GM12878 (cell line): ENCODE measurements around the gene PPP1R13B. TPM values are rescaled to one million over a fixed set of nuclear protein-coding genes. Genes with fewer than 3 reads are reported as not detected.

Experiments
- ATAC-seq: fragments of 200-7000 bp; cut with Tn5 transposase; 3 replicates; pipeline ENCODE4 v1.9.1; 2020; ENCODE audit warnings: mild to moderate bottlenecking, moderate library complexity
- BruUV-seq: library from RNA; stranded (reverse); fragments of 400-500 nt; replicated peaks from 2 replicates; lab custom pipeline; 2021; lab: Mats Ljungman, UMichigan
- CTCF ChIA-PET: fragments of 300-600 bp; sonication (Branson Sonifier 250); formaldehyde crosslinking; extraction: SDS; loops from one replicate; lab custom pipeline; 2021; ENCODE audit warnings: inconsistent platforms; lab: Yijun Ruan, JAX
- POLR2A ChIA-PET: fragments of 350-600 bp; formaldehyde crosslinking; extraction: SDS; loops from one replicate; lab custom pipeline; 2021; ENCODE audit warnings: inconsistent platforms; lab: Charles Lee
- RAD21 ChIA-PET: fragments of 300-600 bp; sonication (Branson Sonifier 250); formaldehyde crosslinking; loops from one replicate; lab custom pipeline; 2023; ENCODE audit warnings: antibody characterized with exemption; ENCODE audit not compliant: unreplicated experiment; lab: Charles Lee
- SMC1A ChIA-PET: fragments of 300-600 bp; sonication (Branson Sonifier 250); formaldehyde crosslinking; loops from one replicate; lab custom pipeline; 2023; ENCODE audit not compliant: unreplicated experiment, uncharacterized antibody; lab: Charles Lee
- DNase-seq: peaks from one replicate; pipeline ENCODE4 v3.0.0-alpha.2; 2011; ENCODE audit warnings: low read depth, low spot score
- FAIRE-seq: peaks from 3 replicates; lab custom pipeline; 2011; peaks lifted over from hg19 to GRCh38; lab: Jason Lieb, UNC
- H2AFZ ChIP-seq: 2 replicates; pipeline ENCODE4 v1.6.0; 2011; ENCODE audit warnings: low read depth, low read length, control low read depth; ENCODE audit not compliant: control insufficient read depth
- H3K27ac ChIP-seq: 2 replicates; pipeline ENCODE4 v1.5.1; 2011; ENCODE audit warnings: control low read depth; ENCODE audit not compliant: control insufficient read depth, insufficient read depth
- H3K27me3 ChIP-seq, 2 experiments: replicated peaks in 1 of 2; 2 replicates each; pipeline versions ENCODE4 v1.6.0 to v1.6.1; 2011; ENCODE audit warnings: low read length in 1 of 2; ENCODE audit not compliant: control insufficient read depth in 2 of 2, insufficient read depth in 2 of 2
- H3K36me3 ChIP-seq, 2 experiments: 2 replicates each; pipeline ENCODE4 v1.5.1; 2011; ENCODE audit warnings: low read length in 1 of 2; ENCODE audit not compliant: control insufficient read depth in 2 of 2, insufficient read depth in 2 of 2
- H3K4me1 ChIP-seq: 2 replicates; pipeline ENCODE4 v1.6.1; 2011; ENCODE audit warnings: mild to moderate bottlenecking, low read length, moderate library complexity, mixed read lengths; ENCODE audit not compliant: control insufficient read depth, insufficient read depth
- H3K4me2 ChIP-seq: 2 replicates; pipeline ENCODE4 v1.6.0; 2011; ENCODE audit warnings: control low read depth; ENCODE audit not compliant: control insufficient read depth, insufficient read depth
- H3K4me3 ChIP-seq: fragments of 200-600 bp; sonication (generic); 2 replicates; pipeline ENCODE4 v1.5.1; 2016
- H3K79me2 ChIP-seq: 2 replicates; pipeline ENCODE4 v1.6.0; 2011; ENCODE audit warnings: low read length; ENCODE audit not compliant: control insufficient read depth, insufficient read depth
- H3K9ac ChIP-seq: 2 replicates; pipeline ENCODE4 v1.8.0; 2011; ENCODE audit warnings: low read length, control low read depth, mixed read lengths; ENCODE audit not compliant: control insufficient read depth, insufficient read depth
- H3K9me3 ChIP-seq: replicated peaks from 3 replicates; pipeline ENCODE4 v1.5.1; 2011; ENCODE audit warnings: mild to moderate bottlenecking, low read length; ENCODE audit not compliant: control insufficient read depth, insufficient read depth
- H4K20me1 ChIP-seq: 2 replicates; pipeline ENCODE4 v1.6.0; 2011; ENCODE audit not compliant: control insufficient read depth, insufficient read depth
- BACH1 ChIP-seq: fragments of 450-650 bp; IDR thresholded peaks from 2 replicates; pipeline ENCODE4 v1.6.1; 2017; ENCODE audit warnings: mild to moderate bottlenecking, borderline replicate concordance
- BRCA1 ChIP-seq: IDR thresholded peaks from 2 replicates; pipeline ENCODE4 v1.6.1; 2011; ENCODE audit warnings: low read depth, low read length, improper control_type of control experiment
- CBFB ChIP-seq: IDR thresholded peaks from 2 replicates; pipeline ENCODE4 v1.6.1; 2016; ENCODE audit warnings: antibody characterized with exemption, low read depth
- CEBPB ChIP-seq, 2 experiments: fragments of 150-350 bp in 1 of 2; IDR thresholded peaks; 2 replicates each; pipeline ENCODE4 v1.6.1; 2012 to 2014; ENCODE audit warnings: low read depth in 2 of 2, low read length in 2 of 2, borderline replicate concordance in 1 of 2, inconsistent platforms in 1 of 2
- ESRRA ChIP-seq: IDR thresholded peaks from 2 replicates; pipeline ENCODE4 v1.6.1; 2012; ENCODE audit warnings: mild to moderate bottlenecking, low read length, improper control_type of control experiment
- MEF2A ChIP-seq: IDR thresholded peaks from 2 replicates; pipeline ENCODE4 v1.6.1; 2011; ENCODE audit warnings: low read depth, mild to moderate bottlenecking, low read length, moderate library complexity; ENCODE audit not compliant: insufficient read depth
- MTA3 ChIP-seq: IDR thresholded peaks from 2 replicates; pipeline ENCODE4 v1.6.1; 2012; ENCODE audit warnings: low read length, inconsistent platforms, borderline replicate concordance
- NFXL1 ChIP-seq: fragments of 450-650 bp; IDR thresholded peaks from 2 replicates; pipeline ENCODE4 v1.6.1; 2017; ENCODE audit warnings: antibody characterized with exemption, mild to moderate bottlenecking, borderline replicate concordance
- SKIL ChIP-seq: fragments of 450-650 bp; IDR thresholded peaks from 2 replicates; pipeline ENCODE4 v1.6.1; 2017; ENCODE audit warnings: mild to moderate bottlenecking, low read depth, inconsistent platforms; ENCODE audit not compliant: poor library complexity, severe bottlenecking
- SPI1 ChIP-seq: IDR thresholded peaks from 2 replicates; pipeline ENCODE4 v1.6.1; 2011; ENCODE audit warnings: low read depth, mild to moderate bottlenecking, low read length, moderate library complexity, borderline replicate concordance; ENCODE audit not compliant: insufficient read depth
- TAF1 ChIP-seq: IDR thresholded peaks from 2 replicates; pipeline ENCODE4 v1.6.1; 2011; ENCODE audit warnings: mild to moderate bottlenecking, low read depth, low read length, borderline replicate concordance
- YY1 ChIP-seq: IDR thresholded peaks from 2 replicates; pipeline ENCODE4 v1.6.1; 2011; ENCODE audit warnings: low read depth, mild to moderate bottlenecking, low read length
- ZBTB4 ChIP-seq: fragments of 450-650 bp; formaldehyde crosslinking; IDR thresholded peaks from 2 replicates; pipeline ENCODE4 v1.4.0; 2022; ENCODE audit warnings: mild to moderate bottlenecking, moderate library complexity
- WGBS: methylation state at CpG from one replicate; pipeline ENCODE4 v1.1.6; 2016; ENCODE audit warnings: low lambda C conversion rate; ENCODE audit not compliant: insufficient replicate concordance, insufficient coverage; ENCODE audit errors: missing lambda C conversion rate; 5-methylcytosine and 5-hydroxymethylcytosine counted together
- in situ Hi-C: fragments of 300-500 bp; cut with MboI; formaldehyde crosslinking; loops from 9 replicates; pipeline ENCODE4 v1.14.3; 2018; ENCODE audit warnings: mixed read lengths
- intact Hi-C: fragments of 100-400 bp; cut with micrococcal nuclease; formaldehyde crosslinking; loops from one replicate; pipeline ENCODE4 v1.14.2; 2022; ENCODE audit not compliant: unreplicated experiment
- polyA plus RNA-seq, 11 experiments: library from polyadenylated mRNA; depleted of rRNA in 4 of 11; unstranded in 6 of 11; stranded (reverse) in 5 of 11; fragments of >200 nt; fragmentation: Nextera tagmentation in 4 of 11; fragmentation: Illumina TruSeq in 1 of 11; extraction: Ambion mirVana in 4 of 11; extraction: Trizol in 1 of 11; gene quantifications; 1 replicate in 1 of 11; 2 replicates in 10 of 11; pipeline versions ENCODE4 v1.2.1 to v1.2.3, GENCODE V29; 2011 to 2016; ENCODE audit warnings: inconsistent platforms in 2 of 11, missing spikeins in 2 of 11, low read depth in 1 of 11
- total RNA-seq, 4 experiments: library from RNA; depleted of rRNA in 3 of 4; stranded (reverse); fragments of >200 nt in 3 of 4; fragmentation: Illumina TruSeq in 1 of 4; extraction: Trizol in 1 of 4; gene quantifications; 2 replicates each; pipeline versions ENCODE4 v1.2.1 to v1.2.3, GENCODE V29; 2013 to 2021
- TF ChIP-seq, protein P1 (sequence below): IDR thresholded peaks from 2 replicates; pipeline ENCODE4 v1.6.1; 2012; ENCODE audit warnings: improper control_type of control experiment, low read depth, low read length; ENCODE audit not compliant: insufficient replicate concordance

PPP1R13B gene
- total and polyA plus RNA-seq, 10 of the 15 experiments (the other 5 are each of a cell fraction or from before 2014, with no cell fraction given), result 0.16 to 8.1 (median 3.2) TPM

DNA sequence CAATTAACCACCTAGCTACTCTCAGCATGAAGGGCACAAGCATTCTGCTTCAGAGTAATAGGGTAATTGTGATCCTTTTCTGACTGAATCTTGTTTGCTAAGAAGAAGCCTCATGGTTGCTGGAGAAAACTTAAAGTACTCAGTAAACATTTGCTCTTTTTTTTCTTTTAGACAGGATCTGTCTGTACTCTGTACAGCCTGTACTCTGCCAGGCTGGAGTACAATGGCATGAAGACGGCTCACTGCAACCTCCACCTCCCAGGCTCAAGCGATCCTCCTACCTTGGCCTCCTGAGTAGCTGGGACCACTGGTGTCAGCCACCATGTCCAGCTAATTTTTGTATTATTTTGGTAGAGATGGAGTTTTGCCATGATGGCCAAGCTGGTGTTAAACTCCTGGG, 12.4 kb downstream of the PPP1R13B start:
- intact Hi-C loops (no loop called here), in situ Hi-C loops (no loop called here)
- ChIA-PET RAD21 (no interaction called here), CTCF (interaction anchor here (0.6 kb wide), 1 partner anchor 146 kb away, joined by 5 read pairs; no protein-coding TSS in a partner anchor), SMC1A (no interaction called here), POLR2A (no interaction called here)
- H3K79me2 ChIP-seq, result no peaks in the 10 kb centered on the region
- H3K9me3 ChIP-seq, result no peaks in the 10 kb centered on the region
- no peak for ATAC-seq
- DNase-seq, result no peak
- no peaks in the 10 kb centered on the region for H3K36me3 ChIP-seq
- H3K4me1 ChIP-seq, result no peaks in the 10 kb centered on the region
- 98% methylated on average over 2 of the region's 2 CpGs for WGBS
- no peak for FAIRE-seq
- no peak overlapping the region for H3K27ac ChIP-seq
- H3K4me3 ChIP-seq, result no peak overlapping the region
- H3K9ac ChIP-seq, result no peak overlapping the region
- no peak overlapping the region for H3K4me2 ChIP-seq
- BruUV-seq, result no TSS peak
- no peaks in the 10 kb centered on the region for H3K27me3 ChIP-seq
- H4K20me1 ChIP-seq, result no peaks in the 10 kb centered on the region
- no peak overlapping the region for H2AFZ ChIP-seq
- TF ChIP-seq, protein P1, sequence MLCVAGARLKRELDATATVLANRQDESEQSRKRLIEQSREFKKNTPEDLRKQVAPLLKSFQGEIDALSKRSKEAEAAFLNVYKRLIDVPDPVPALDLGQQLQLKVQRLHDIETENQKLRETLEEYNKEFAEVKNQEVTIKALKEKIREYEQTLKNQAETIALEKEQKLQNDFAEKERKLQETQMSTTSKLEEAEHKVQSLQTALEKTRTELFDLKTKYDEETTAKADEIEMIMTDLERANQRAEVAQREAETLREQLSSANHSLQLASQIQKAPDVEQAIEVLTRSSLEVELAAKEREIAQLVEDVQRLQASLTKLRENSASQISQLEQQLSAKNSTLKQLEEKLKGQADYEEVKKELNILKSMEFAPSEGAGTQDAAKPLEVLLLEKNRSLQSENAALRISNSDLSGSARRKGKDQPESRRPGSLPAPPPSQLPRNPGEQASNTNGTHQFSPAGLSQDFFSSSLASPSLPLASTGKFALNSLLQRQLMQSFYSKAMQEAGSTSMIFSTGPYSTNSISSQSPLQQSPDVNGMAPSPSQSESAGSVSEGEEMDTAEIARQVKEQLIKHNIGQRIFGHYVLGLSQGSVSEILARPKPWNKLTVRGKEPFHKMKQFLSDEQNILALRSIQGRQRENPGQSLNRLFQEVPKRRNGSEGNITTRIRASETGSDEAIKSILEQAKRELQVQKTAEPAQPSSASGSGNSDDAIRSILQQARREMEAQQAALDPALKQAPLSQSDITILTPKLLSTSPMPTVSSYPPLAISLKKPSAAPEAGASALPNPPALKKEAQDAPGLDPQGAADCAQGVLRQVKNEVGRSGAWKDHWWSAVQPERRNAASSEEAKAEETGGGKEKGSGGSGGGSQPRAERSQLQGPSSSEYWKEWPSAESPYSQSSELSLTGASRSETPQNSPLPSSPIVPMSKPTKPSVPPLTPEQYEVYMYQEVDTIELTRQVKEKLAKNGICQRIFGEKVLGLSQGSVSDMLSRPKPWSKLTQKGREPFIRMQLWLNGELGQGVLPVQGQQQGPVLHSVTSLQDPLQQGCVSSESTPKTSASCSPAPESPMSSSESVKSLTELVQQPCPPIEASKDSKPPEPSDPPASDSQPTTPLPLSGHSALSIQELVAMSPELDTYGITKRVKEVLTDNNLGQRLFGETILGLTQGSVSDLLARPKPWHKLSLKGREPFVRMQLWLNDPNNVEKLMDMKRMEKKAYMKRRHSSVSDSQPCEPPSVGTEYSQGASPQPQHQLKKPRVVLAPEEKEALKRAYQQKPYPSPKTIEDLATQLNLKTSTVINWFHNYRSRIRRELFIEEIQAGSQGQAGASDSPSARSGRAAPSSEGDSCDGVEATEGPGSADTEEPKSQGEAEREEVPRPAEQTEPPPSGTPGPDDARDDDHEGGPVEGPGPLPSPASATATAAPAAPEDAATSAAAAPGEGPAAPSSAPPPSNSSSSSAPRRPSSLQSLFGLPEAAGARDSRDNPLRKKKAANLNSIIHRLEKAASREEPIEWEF, result no peak
- TF ChIP-seq MEF2A (no peak), BRCA1 (no peak), MTA3 (no peak), SPI1 (no peak), ESRRA (no peak), YY1 (no peak), SKIL (no peak), ZBTB4 (CRISPR knock-in tag) (no peak), BACH1 (no peak), CBFB (no peak), NFXL1 (no peak), TAF1 (no peak), CEBPB (IDR thresholded peaks at IDR 0.05; ENCODE audit: borderline replicate concordance in 1 of 2, low read depth in 2 of 2, low read length in 2 of 2) (no peak)
